GM12864 (cell line): ENCODE results near the gene SH3BGRL3.
"Not testable (repeated sequence)": the region's sequence is repeated elsewhere in the genome, so short reads cannot be mapped to it uniquely, and the experiment has no call there.

Experiments
- DNase-seq: peaks from one replicate; pipeline ENCODE4 v3.0.0-alpha.2; 2011; ENCODE audit warnings: low read depth
- H3K4me3 ChIP-seq: 2 replicates; pipeline ENCODE4 v1.5.1; 2011; ENCODE audit warnings: mild to moderate bottlenecking, low read depth, low read length, control low read depth
- TF ChIP-seq, protein P1 (sequence below): IDR thresholded peaks from 2 replicates; pipeline ENCODE4 v1.5.1; 2011; ENCODE audit warnings: low read depth, mild to moderate bottlenecking, moderate library complexity, low read length, control low read depth, inconsistent platforms; ENCODE audit errors: missing control alignments

Gene SH3BGRL3

DNA sequence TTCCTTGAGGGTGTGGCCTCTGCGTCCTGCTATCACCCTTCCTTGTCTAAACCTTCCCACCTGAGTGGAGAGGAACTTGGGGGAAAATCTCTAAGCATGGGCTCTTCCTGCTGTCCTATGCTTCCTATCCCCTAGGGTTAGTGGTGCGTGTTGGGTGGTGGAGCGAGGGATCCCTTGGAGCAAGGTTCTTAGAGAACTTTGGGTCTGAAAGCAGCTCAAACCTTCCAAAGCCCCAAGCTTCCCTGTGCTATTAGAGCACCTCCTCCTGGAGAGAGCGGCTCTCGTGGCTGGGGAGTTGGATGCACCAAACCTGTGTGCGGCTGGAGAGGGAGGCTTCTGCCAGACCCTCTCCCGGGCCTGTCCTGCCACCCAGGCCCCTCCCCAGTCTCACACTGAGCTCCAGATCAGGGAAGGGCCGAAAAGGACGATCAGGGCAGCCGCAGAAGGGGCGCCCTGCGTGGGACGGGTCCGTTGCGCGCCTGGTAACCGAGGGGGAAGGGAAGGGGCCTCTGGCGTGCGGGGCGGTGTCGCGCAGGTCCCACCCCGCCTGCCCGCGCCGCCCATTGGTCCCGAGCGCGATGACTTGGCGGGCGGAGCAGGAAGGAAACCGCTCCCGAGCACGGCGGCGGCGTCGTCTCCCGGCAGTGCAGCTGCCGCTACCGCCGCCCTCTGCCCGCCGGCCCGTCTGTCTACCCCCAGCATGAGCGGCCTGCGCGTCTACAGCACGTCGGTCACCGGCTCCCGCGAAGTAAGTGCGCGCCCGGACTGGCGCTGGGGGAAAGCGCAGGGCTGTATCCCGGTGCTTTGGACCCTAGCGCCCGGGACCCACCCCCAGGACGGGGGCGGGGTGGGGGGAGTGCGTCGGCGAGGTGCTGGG is at the start of gene SH3BGRL3:
TSS of gene SH3BGRL3 (plus strand) at position 631 of the 877 bp plus-strand sequence. CDS start at position 701, 70 bp downstream.
- TF ChIP-seq, protein P1, sequence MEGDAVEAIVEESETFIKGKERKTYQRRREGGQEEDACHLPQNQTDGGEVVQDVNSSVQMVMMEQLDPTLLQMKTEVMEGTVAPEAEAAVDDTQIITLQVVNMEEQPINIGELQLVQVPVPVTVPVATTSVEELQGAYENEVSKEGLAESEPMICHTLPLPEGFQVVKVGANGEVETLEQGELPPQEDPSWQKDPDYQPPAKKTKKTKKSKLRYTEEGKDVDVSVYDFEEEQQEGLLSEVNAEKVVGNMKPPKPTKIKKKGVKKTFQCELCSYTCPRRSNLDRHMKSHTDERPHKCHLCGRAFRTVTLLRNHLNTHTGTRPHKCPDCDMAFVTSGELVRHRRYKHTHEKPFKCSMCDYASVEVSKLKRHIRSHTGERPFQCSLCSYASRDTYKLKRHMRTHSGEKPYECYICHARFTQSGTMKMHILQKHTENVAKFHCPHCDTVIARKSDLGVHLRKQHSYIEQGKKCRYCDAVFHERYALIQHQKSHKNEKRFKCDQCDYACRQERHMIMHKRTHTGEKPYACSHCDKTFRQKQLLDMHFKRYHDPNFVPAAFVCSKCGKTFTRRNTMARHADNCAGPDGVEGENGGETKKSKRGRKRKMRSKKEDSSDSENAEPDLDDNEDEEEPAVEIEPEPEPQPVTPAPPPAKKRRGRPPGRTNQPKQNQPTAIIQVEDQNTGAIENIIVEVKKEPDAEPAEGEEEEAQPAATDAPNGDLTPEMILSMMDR: peak; percentile 41
- H3K4me3 ChIP-seq: peak within 1 kb of the TSS; percentile 83
- no peak for DNase-seq

DNA sequence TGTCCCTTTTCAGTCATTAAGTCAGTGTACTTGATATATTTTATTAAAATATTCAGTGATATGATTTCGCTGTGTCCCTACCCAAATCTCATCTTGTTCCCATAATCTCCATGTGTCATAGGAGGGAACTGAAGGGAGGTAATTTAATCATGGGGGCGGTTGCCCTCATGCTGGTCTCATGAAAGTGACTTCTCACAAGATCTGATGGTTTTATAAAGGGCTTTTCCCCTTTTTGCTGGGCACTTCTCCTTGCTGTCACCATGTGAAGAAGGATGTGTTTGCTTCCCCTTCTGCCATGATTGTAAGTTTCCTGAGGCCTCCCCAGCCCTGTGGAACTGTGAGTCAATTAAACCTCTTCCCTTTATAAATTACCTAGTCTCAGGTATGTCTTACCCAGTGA is 49.2 kb upstream of the SH3BGRL3 start:
- DNase-seq, H3K4me3 ChIP-seq: not testable (repeated sequence)

DNA sequence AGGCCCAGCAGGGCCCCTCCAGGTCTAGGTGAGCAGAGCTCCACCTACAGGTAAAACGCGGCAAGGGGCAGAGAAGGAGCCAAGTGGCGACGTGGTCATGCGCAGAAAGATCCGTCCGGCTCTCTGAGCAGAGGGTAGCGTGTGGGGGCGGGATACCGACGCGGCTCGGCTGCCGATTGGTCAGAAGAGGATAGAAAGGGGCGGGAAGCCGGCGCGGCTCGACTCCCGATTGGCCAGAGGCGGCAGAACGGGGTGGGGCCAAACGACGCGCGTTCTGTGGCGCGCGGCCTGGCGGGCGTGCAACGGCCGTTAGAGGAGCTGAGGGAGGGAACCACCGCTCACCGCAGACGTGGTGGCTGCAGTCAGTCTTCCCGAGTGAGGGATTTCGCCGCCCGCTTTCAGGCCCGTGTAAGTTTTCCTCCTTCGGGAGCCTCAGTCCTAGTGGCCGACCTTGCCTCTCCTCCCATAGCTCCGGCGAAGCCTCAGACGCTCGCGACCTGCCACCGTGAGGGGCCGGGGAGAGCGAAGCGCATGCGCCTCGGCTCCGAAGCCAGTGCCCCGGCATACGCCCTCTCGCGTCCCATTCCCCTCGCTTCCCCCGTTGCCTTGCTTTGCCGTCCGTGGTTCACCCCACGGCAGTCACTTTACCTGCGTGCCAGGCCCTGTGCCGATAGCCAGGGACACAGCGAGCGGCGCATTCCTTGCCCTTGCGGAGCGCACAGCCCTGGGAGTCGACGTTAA is 45.8 kb upstream of the SH3BGRL3 start, which contains the start of gene CEP85:
TSS of gene CEP85 (plus strand) at position 298 of the 741 bp plus-strand sequence. CDS start 5,584 bp downstream, outside the sequence.
- TF ChIP-seq, protein P1: peak; percentile 90
- peak; percentile 94 for DNase-seq
- peak within 1 kb of the TSS; percentile 80 for H3K4me3 ChIP-seq

DNA sequence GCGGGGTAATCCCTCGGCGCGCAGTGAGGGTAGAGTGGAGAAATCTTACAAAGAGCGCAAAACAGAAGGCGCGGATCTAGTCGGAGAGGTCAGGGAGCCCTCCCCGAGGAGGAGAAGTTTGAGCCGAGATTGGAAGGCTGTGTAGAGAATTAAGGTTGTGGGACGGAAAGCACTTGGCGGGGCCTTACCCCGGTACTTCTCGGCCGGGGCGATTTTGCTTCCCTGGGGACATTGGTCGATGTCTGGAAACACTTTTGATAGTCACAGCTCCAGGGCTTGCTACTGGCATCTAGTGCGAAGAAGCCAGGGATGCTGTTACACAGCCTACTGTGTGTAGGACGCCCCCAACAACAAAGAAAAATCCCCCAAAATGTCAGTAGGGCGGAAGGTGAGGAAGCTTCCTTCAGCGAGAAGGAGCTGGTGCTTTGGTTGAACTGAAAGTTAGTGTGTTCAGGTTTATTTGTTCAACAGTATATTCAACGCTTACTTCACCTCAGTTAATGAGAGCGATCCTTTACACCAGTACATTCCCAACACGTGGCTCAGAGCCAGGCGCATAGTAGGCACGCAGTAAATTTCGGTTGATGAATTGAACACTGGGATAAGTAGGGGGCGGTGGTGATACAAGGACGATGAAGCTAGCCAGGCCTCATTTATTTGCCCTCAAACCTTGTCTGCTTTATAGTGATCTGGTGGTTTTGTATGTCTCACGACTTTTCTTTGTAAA is 45.1 kb upstream of the SH3BGRL3 start:
- TF ChIP-seq, protein P1: no peak
- H3K4me3 ChIP-seq: peak overlapping the region; percentile 80
- DNase-seq: no peak

DNA sequence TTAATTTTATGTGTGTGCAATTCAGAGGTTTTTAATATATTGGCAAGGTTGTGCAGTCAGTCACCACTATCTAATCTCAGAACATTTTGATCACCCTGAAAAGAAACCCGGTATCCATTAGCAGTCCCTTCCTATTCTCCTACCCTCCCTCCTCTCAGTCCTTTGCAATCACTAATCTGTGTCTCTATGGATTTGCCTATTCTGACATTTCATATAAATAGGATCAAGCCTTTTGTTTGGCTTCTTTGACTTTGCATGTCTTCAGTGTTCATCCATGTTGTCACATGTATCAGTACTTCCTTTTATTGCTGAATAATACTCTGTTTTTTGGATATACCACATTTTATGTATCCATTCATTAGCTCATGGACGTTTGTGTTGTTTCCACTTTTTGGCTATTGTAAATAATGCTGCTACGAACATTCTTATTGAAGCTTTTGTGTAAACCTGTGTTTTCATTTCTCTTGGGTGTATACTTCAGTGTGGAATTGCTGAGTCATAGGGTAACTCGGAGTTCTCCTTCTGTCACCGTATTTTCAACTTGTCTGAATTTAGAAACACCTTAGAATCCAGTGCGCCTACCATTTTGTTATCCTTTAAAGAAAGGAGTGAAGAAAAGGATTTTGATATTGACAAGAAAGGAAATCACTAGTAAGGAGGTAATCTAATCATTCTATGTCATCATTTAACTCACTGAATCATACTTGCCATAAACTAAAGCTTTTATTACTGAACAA is 42.5 kb upstream of the SH3BGRL3 start:
- H3K4me3 ChIP-seq: no peak overlapping the region; the same call in 1 of the 2 replicates
- no peak for DNase-seq
- TF ChIP-seq, protein P1: no peak

DNA sequence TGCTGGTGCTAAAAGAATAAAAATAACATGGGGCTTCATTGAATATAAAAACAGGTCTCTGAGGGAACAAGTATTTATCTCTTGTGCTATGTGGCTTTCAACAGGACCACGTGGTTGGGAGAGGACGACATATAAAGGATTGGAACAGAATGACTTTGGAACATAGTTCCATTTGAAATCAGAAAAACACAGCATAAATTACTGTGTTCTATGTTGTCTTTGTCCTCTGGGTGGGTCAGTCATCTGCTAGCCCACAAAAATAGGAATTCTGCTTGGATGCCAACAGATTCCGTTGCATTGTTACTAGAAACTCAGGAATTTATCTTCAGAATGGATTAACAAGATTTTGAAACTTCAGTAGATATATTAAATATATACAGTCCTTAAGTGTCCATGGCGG is 40.0 kb upstream of the SH3BGRL3 start:
- H3K4me3 ChIP-seq: no peak overlapping the region
- TF ChIP-seq, protein P1: no peak
- DNase-seq: no peak
